OCI-LY1 (cell line): ENCODE data around the gene SUGCT.

Experiments used
- H2AFZ ChIP-seq: fragments of 200-600 bp; sonication (generic), shearing (Covaris generic); 2 replicates; pipeline ENCODE4 v1.6.0; 2014; ENCODE audit warnings: antibody characterized with exemption, mild to moderate bottlenecking, low read length
- H3F3A ChIP-seq: fragments of 200-600 bp; sonication (generic), shearing (Covaris generic); 2 replicates; pipeline ENCODE4 v1.6.0; 2014; ENCODE audit warnings: mild to moderate bottlenecking, antibody characterized with exemption, low read length, moderate library complexity; ENCODE audit not compliant: insufficient read depth
- H3K27ac ChIP-seq: fragments of 200-600 bp; sonication (generic); 2 replicates; pipeline ENCODE4 v1.5.1; 2014; ENCODE audit warnings: low read length, mixed run types, mild to moderate bottlenecking, low read depth; ENCODE audit not compliant: poor library complexity, severe bottlenecking
- H3K27me3 ChIP-seq: fragments of 200-600 bp; sonication (generic); 2 replicates; pipeline ENCODE4 v1.6.0; 2014; ENCODE audit warnings: antibody characterized with exemption, mild to moderate bottlenecking, low read length, moderate library complexity; ENCODE audit not compliant: insufficient read depth
- H3K36me3 ChIP-seq: fragments of 200-600 bp; sonication (generic); 2 replicates; pipeline ENCODE4 v1.6.1; 2014; ENCODE audit warnings: mild to moderate bottlenecking, antibody characterized with exemption, low read length, moderate library complexity, mixed read lengths; ENCODE audit not compliant: insufficient read depth
- H3K4me1 ChIP-seq: fragments of 200-600 bp; sonication (generic); 2 replicates; pipeline ENCODE4 v1.5.1; 2014; ENCODE audit warnings: mild to moderate bottlenecking, low read length, moderate library complexity; ENCODE audit not compliant: insufficient read depth, severe bottlenecking
- H3K4me2 ChIP-seq: fragments of 200-600 bp; sonication (generic), shearing (Covaris generic); 2 replicates; pipeline ENCODE4 v1.6.1; 2014; ENCODE audit warnings: low read length
- H3K4me3 ChIP-seq: fragments of 200-600 bp; sonication (generic); 2 replicates; pipeline ENCODE4 v1.5.1; 2014; ENCODE audit warnings: low read length, low read depth, mild to moderate bottlenecking, mixed read lengths; ENCODE audit not compliant: poor library complexity, severe bottlenecking
- H3K79me2 ChIP-seq: fragments of 200-600 bp; shearing (Covaris generic); 2 replicates; pipeline ENCODE4 v1.6.1; 2016; ENCODE audit warnings: mixed run types, low read length, mixed read lengths; ENCODE audit not compliant: insufficient read depth
- H3K9ac ChIP-seq: fragments of 200-600 bp; sonication (generic), shearing (Covaris generic); 2 replicates; pipeline ENCODE4 v1.6.1; 2014; ENCODE audit warnings: mild to moderate bottlenecking, low read length, mixed read lengths
- H3K9me2 ChIP-seq: fragments of 200-600 bp; sonication (generic), shearing (Covaris generic); 2 replicates; pipeline ENCODE4 v1.6.1; 2014; ENCODE audit warnings: low read depth, mild to moderate bottlenecking, low read length, mixed read lengths
- H3K9me3 ChIP-seq: fragments of 200-600 bp; shearing (Covaris generic); 2 replicates; pipeline ENCODE4 v1.6.1; 2014; ENCODE audit warnings: low read length, mixed read lengths
- H4K20me1 ChIP-seq: fragments of 200-600 bp; sonication (generic), shearing (Covaris generic); 2 replicates; pipeline ENCODE4 v1.6.0; 2016; ENCODE audit warnings: mild to moderate bottlenecking, low read length; ENCODE audit not compliant: insufficient read depth
- CTCF ChIP-seq: fragments of 200-600 bp; sonication (generic), shearing (Covaris generic); IDR thresholded peaks from 2 replicates; pipeline ENCODE4 v1.5.1; 2017; ENCODE audit warnings: mild to moderate bottlenecking, antibody characterized with exemption, low read length, moderate library complexity, mixed read lengths
- EZH2 ChIP-seq: fragments of 200-600 bp; sonication (generic), shearing (Covaris generic); IDR thresholded peaks from 2 replicates; pipeline ENCODE4 v1.8.0; 2017; ENCODE audit warnings: borderline replicate concordance, mixed run types, mild to moderate bottlenecking, antibody characterized with exemption, low read length, moderate library complexity, mixed read lengths

SUGCT gene

GRCh38 chr7:40612298-40612697, 477.5 kb downstream of the SUGCT start:
- no peaks in the 10 kb centered on the region for H3K9me2 ChIP-seq
- no peaks in the 10 kb centered on the region for H3F3A ChIP-seq
- no peaks in the 10 kb centered on the region for H3K9me3 ChIP-seq
- H3K4me3 ChIP-seq, result no peak overlapping the region
- no peaks in the 10 kb centered on the region for H3K36me3 ChIP-seq
- no peak overlapping the region for H3K4me2 ChIP-seq
- no peaks in the 10 kb centered on the region for H3K4me1 ChIP-seq
- no peak overlapping the region for H3K27ac ChIP-seq
- H4K20me1 ChIP-seq, result no peaks in the 10 kb centered on the region
- no peak for TF ChIP-seq EZH2
- TF ChIP-seq CTCF, result no peak
- H3K9ac ChIP-seq, result no peak overlapping the region
- no peaks in the 10 kb centered on the region for H3K79me2 ChIP-seq
- no peaks in the 10 kb centered on the region; the same call in 1 of the 2 replicates for H3K27me3 ChIP-seq
- H2AFZ ChIP-seq, result no peak overlapping the region

GRCh38 chr7:40619647-40620046, 484.8 kb downstream of the SUGCT start:
- Histone ChIP-seq H3K4me3 (no peak overlapping the region), H3K9me3 (no peaks in the 10 kb centered on the region), H3K9me2 (no peaks in the 10 kb centered on the region), H3K27ac (no peak overlapping the region), H3F3A (no peaks in the 10 kb centered on the region), H2AFZ (no peak overlapping the region), H3K4me1 (no peaks in the 10 kb centered on the region), H3K9ac (no peak overlapping the region), H3K4me2 (no peak overlapping the region), H4K20me1 (no peaks in the 10 kb centered on the region), H3K36me3 (no peaks in the 10 kb centered on the region), H3K27me3 (no peaks in the 10 kb centered on the region), H3K79me2 (no peaks in the 10 kb centered on the region)
- TF ChIP-seq EZH2 (no peak), CTCF (no peak)

- Histone ChIP-seq H3K36me3 (no peaks in the 10 kb centered on the region), H2AFZ (no peak overlapping the region), H3K9me2 (no peaks in the 10 kb centered on the region), H4K20me1 (no peaks in the 10 kb centered on the region), H3K9me3 (no peaks in the 10 kb centered on the region), H3K4me3 (no peak overlapping the region), H3K4me1 (no peaks in the 10 kb centered on the region), H3K27ac (no peak overlapping the region), H3F3A (no peaks in the 10 kb centered on the region), H3K9ac (no peak overlapping the region), H3K4me2 (no peak overlapping the region), H3K27me3 (no peaks in the 10 kb centered on the region), H3K79me2 (no peaks in the 10 kb centered on the region)
- no peak for TF ChIP-seq EZH2
- TF ChIP-seq CTCF, result no peak
Observed at GRCh38 chr7:40621592-40621998, 486.8 kb downstream of the SUGCT start.
